ENCODE measurements around the gene TMEM140.
"Not testable (repeated sequence)": the region's sequence is repeated elsewhere in the genome, so short reads cannot be mapped to it uniquely, and the experiment has no call there.

Gene TMEM140

DNA sequence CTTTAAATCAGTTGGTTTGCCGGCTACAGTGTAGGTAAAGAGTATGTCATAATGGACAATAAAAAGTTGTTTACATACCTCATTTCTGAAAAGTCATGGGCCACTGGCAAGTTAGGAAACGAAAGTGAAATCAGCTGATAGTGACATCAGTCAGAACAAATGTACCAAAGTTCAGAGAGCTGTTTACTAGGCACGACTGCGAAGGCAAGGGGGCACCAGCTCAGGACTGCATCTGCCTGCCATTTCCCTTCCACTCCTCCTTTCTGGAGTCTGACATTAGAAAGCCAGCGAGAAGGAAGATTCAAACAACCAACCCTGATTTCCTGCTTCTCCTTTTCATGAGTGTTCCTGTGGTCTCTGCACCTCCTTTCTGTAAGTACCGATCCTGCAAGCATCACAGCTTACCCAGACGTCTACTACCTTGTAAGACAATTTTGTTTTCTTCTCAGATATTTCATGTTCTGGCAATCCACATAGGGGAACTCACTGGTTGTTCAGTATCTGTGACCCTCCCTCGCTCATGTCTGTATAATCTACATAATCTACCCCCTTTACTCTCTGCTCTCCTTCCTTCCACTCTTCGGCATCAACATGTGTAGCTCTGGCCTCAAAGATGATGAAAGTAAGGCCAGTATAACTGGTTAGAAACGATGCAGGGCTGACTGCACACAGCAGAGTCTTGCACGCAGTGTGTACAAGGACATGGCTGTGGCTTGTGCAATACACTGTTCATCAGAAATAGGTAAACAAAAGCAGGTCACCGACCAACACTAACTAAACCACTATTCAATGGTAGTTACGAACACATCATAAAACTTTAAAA lies at the start of gene TMEM140:
Gene TMEM140 (plus strand): TSS at position 174 of the 823 bp plus-strand sequence. CDS start 16,370 bp downstream, outside the sequence.
- no peak for DNase-seq

- DNase-seq: no peak
These were observed 49.5 kb upstream of the TMEM140 start for GRCh38 chr7:135098391-135098790.

DNA sequence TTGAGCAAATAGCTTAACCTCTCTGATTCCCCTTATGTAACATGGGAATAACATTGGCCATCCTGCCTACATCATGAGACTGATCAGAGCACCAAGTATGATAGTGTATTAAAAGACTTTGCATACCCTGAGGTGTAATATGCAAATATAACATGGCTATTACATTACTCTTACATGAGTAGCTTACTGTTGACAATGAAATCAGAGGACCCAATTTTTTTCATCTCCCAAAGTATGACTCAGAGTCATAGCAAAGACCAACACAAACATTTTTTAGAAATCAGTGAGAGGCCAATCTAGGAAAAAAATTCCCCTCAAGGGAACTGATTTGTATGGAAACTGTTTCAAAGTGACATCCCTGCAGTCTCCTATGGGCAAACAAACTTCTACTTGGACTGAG lies 47.0 kb upstream of the TMEM140 start:
- no peak for DNase-seq

DNA sequence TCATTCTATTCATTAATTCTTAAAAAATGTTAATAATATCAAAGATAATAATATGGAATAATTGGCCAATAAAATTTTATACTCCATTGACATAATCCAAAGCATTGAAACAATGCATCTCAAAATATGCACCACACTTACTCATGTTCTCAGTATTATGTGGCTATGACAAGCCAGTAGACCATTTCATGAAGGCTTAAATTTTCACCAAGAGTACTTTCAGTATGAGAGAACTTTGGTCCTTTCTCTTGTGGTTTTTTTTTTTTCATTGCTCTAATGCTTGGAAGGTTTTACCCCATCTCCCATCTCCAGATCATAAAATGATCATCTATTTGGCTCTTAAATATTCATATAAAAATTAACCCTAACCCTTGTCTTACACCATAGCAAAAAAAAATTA lies 45.5 kb upstream of the TMEM140 start:
- no peak for DNase-seq

GRCh38 chr7:135109562-135109961 lies 38.3 kb upstream of the TMEM140 start:
- no peak for DNase-seq

DNA sequence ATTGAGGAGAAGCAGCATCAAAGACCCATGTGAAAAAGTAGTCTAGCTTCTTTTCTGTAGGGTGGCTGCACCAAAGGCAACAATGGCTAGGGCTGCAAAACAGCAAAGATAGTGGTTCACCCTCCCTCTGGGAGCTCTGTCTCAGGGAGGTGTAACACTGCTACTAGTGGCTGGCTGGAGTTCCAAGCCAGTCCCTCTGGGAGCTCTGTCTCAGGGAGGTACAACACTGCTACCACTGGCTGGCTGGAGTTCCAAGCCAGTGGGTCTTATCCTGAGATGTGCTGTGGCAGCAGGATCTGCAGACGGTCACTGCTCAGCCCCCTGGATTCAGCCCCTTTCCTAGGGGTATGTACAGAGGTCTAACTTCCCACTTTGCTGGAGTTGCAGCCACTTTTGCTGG lies 37.9 kb upstream of the TMEM140 start:
- no peak for DNase-seq

- DNase-seq: no peak
These were observed 36.5 kb upstream of the TMEM140 start for GRCh38 chr7:135111379-135111778.

DNA sequence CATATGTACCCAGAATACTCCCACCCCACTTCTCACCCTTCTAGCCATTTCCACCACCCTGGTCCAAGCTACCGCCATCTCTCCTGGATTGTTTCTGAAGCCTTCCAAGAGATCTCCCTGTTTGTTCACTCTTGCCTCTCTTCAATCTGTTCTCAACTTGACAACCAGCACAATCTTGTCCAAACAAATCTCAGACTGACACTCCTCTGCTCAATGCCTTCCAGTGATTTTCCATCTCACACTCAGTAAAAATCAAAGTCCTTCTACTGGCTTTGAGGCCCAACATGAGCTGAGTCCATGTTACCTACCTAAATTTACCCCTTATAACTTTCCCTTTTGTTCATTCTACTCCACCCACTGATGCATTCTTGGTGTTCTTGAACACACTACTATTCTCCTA lies 33.2 kb upstream of the TMEM140 start:
- DNase-seq: no peak

- DNase-seq: no peak
These were observed 30.8 kb upstream of the TMEM140 start for GRCh38 chr7:135117096-135117495.

DNA sequence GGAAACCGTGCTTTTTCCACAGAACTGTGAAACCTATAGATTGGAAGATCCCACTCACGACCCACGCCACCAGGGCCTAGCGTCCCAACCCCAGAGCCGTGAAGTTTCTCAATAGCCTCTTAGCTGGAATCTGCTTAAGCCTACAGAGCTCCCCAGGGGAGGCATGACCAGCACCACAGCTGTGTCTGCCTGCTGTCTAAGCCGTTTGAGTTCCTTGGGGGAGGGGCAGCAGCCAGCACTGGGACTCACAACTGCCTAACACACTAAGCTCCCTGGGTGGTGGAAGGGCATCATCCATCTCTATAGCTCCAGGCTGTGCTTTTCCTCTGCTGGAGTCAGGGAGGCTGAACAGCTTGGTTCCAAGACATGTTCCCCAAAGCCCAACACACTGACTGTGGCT lies 26.0 kb upstream of the TMEM140 start:
- no peak for DNase-seq

DNA sequence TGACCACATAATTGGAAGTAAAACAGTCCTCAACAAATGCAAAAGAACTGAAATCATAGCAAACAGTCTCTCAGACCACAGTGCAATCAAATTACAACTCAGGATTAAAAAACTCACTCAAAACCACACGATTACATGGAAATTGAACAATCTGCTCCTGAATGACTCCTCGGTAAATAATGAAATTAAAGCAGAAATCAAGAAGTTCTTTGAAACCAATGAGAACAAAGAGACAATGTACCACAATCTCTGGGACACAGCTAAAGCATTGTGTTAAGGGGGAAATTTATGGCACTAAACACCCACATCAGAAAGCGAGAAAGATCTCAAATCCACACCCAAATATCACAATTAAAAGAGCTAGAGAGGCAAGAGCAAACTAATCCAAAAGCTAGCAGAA lies 23.2 kb upstream of the TMEM140 start:
- DNase-seq: not testable (repeated sequence)

DNA sequence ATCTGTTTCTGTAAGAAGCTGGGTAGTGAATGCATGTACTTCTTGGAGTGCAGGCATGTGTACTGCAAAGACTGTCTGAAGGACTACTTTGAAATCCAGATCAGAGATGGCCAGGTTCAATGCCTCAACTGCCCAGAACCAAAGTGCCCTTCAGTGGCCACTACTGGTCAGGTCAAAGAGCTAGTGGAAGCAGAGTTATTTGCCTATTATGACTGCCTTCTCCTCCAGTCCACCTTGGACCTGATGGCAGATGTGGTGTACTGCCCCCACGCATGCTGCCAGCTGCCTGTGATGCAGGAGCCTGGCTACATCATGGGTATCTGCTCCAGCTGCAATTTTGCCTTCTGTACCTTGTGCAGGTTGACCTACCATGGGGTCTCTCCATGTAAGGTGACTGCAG lies 18.9 kb upstream of the TMEM140 start:
- no peak for DNase-seq

GRCh38 chr7:135129579-135129978 lies 18.3 kb upstream of the TMEM140 start:
- no peak for DNase-seq

DNA sequence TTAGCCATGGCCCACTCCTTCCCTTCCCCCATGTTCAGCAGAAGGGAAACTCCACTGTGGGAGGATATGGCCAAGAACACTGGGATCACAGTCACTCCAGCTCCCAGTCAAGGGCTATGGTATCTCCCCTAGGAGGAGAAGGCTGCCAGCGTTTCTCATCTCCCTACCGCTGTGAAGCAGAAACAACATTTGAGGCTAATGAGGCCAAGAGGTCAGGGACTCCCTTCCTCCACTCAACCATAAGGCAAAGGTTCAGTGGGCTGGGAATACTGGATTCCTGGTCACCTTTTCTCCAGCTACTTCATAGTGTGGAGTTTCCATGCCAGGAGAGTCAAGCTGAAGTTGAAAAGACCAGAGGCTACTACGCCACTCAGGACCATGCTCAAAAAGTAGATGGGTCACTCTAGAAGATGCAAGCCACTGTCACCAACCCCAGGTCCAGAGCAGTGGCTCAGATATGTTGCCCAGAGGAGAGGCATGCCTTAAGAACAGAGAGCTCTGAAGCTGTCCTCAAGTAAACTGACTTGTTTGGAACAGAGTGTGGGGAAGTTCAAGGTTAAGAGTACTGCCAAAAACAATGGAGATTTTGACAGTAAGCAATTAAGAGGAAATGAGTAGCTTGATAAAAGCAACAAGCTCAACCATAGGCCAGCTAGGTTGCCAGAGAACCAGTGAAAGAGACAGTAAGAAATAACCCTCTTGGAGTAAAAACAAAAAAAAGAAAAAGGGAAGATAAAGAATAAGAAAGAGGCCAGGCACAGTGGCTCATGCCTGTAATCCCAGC lies 3.8 kb upstream of the TMEM140 start:
- no peak for DNase-seq

DNA sequence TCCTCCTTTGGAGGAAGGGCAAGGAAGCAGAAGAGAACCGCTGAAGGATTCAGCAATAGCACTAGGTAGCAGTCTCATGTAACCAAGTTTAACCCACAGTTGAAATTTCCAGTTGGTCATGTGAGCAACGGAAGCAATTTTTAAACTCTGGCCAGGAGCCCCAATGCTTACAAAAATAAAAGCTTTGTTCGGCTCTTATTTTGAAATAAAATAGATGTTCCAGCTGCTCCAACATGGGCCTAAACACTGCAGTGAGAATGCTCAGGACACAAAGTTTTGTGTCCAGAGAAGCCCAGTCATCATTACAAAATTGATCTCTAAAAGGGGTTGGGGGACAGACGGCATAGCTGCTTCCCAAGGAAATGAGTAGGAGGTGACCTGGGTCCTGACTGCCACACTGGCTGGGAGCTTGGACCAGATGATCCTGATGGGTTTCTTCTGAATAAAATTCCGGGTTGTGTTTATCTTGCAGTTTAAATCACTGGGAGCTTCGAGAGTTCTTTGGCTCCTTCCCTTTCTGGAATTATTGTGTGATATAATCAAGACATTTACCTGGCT lies 452 bp upstream of the TMEM140 start:
- DNase-seq: no peak

GRCh38 chr7:135150072-135150782 lies 2.4 kb downstream of the TMEM140 start:
- DNase-seq: no peak

DNA sequence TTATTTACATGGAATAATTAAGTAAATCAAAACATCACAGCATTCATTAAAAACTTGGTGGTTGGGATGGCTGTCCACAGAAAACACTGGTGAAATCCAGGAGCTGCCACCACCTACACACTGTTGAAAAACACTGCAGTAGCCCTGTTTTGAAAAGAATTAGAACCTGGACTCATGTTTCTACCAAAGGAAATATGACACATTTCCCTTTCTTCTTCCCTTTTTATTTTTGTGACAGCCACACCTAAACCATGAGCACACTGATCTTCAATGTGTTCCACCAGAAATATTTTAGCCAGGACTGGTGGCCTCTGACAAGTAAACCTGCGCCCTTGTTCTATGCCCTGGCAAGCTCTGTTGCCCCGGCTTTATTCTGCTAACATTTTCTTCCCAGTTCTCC lies 3.3 kb downstream of the TMEM140 start:
- no peak for DNase-seq

GRCh38 chr7:135151533-135151932 lies 3.7 kb downstream of the TMEM140 start:
- DNase-seq: no peak

- no peak for DNase-seq
These were observed 4.6 kb downstream of the TMEM140 start for GRCh38 chr7:135152442-135152841.

DNA sequence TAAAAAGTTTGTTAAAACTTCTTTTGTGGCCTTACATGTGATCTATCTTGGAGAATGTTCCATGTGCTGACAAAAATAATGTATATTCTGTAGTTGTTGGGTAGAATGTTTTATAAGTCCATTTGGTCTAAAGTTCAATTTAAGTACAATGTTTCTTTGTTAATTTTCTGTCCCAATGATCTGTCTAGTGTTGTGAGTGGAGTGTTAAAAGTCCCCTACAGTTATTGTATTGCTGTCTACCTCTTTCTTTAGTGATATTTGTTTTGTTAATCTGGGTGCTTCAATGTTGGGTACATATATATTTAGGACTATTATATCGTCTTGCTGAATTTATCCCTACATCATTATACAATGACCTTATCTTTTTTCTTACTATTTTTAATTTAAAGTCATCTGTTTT lies 6.9 kb downstream of the TMEM140 start:
- no peak for DNase-seq

DNA sequence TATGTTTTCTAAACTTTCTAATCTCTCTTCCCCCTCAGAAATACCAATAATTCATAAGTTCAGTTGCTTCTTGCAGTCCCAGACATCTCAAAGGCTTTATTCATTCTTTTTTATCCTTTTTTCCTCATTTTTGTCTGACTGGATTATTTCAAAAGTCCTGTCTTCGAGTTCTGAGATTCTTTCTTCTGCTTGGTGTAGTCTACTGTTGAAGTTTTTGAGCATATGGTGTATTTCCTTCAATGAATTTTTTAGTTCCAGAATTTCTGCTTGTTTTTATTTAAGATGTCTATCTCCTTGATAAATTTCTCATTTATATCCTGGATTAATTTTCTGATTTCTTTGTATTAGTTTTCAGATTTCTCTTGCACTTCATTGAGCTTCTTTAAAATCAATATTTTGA lies 8.4 kb downstream of the TMEM140 start:
- no peak for DNase-seq

- DNase-seq: no peak
These were observed 10.3 kb downstream of the TMEM140 start for GRCh38 chr7:135158141-135158655.

- DNase-seq: no peak
These were observed 11.0 kb downstream of the TMEM140 start for GRCh38 chr7:135158874-135159273.

Measured in cortex of kidney (tissue), 1 donor.